CD8-positive, alpha-beta memory T cell (primary cell): ENCODE measurements around the gene UNC5C. TPM values are rescaled to one million over a fixed set of nuclear protein-coding genes. Genes with fewer than 3 reads are reported as not detected.

Source experiments
- CTCF ChIA-PET: fragments of 350-600 bp; sonication (Branson Sonifier 250); formaldehyde crosslinking; loops from one replicate; lab custom pipeline; 2021; ENCODE audit warnings: antibody characterized with exemption; lab: Charles Lee
- POLR2A ChIA-PET: fragments of 350-600 bp; sonication (Branson Sonifier 250); formaldehyde crosslinking; loops from one replicate; lab custom pipeline; 2021; ENCODE audit warnings: antibody characterized with exemption; lab: Charles Lee
- DNase-seq, 5 donors: peaks; one replicate each; pipeline versions ENCODE4 v3.0.0 to v3.0.0-alpha.2; 2020 to 2022; ENCODE audit warnings: mixed read lengths in 1 of 5
- H3K27ac ChIP-seq: one replicate; pipeline ENCODE4 v1.7.0; 2013; ENCODE audit warnings: low read depth, mild to moderate bottlenecking, low read length, moderate library complexity
- H3K27me3 ChIP-seq: 2 replicates; pipeline ENCODE4 v1.7.0; 2013; ENCODE audit warnings: low read length, mild to moderate bottlenecking; ENCODE audit not compliant: insufficient read depth, poor library complexity, severe bottlenecking
- H3K36me3 ChIP-seq: 2 replicates; pipeline ENCODE4 v1.7.0; 2013; ENCODE audit warnings: mild to moderate bottlenecking, low read length, moderate library complexity; ENCODE audit not compliant: insufficient read depth
- H3K4me1 ChIP-seq: 2 replicates; pipeline ENCODE4 v1.7.0; 2013; ENCODE audit warnings: mild to moderate bottlenecking, low read length, moderate library complexity; ENCODE audit not compliant: insufficient read depth
- H3K4me3 ChIP-seq: 2 replicates; pipeline ENCODE4 v1.7.0; 2013; ENCODE audit warnings: mild to moderate bottlenecking, low read length
- H3K9me3 ChIP-seq: 2 replicates; pipeline ENCODE4 v1.7.0; 2013; ENCODE audit warnings: mild to moderate bottlenecking, low read length
- H3K27ac Mint-ChIP-seq, 8 donors: one replicate each; pipeline ENCODE4 v1.8.0; 2020 to 2021; ENCODE audit warnings: mixed read lengths in 8 of 8, mild to moderate bottlenecking in 6 of 8, inconsistent platforms in 3 of 8, moderate library complexity in 3 of 8
- H3K27me3 Mint-ChIP-seq, 2 donors: one replicate each; pipeline ENCODE4 v1.8.0; 2020 to 2021; ENCODE audit warnings: mixed read lengths in 2 of 2, mild to moderate bottlenecking in 1 of 2, moderate library complexity in 1 of 2
- H3K36me3 Mint-ChIP-seq, 3 donors: one replicate each; pipeline ENCODE4 v1.8.0; 2020 to 2021; ENCODE audit warnings: mixed read lengths in 3 of 3, inconsistent platforms in 1 of 3, mild to moderate bottlenecking in 1 of 3
- H3K4me1 Mint-ChIP-seq, 3 donors: one replicate each; pipeline ENCODE4 v1.8.0; 2020 to 2021; ENCODE audit warnings: mixed read lengths in 3 of 3, inconsistent platforms in 1 of 3, mild to moderate bottlenecking in 1 of 3
- H3K4me3 Mint-ChIP-seq, 7 donors: one replicate each; pipeline ENCODE4 v1.8.0; 2020 to 2021; ENCODE audit warnings: mixed read lengths in 7 of 7, mild to moderate bottlenecking in 6 of 7, moderate library complexity in 4 of 7, inconsistent platforms in 2 of 7
- H3K9me3 Mint-ChIP-seq, 5 donors: one replicate each; pipeline ENCODE4 v1.8.0; 2020 to 2022; ENCODE audit warnings: mixed read lengths in 5 of 5, mild to moderate bottlenecking in 3 of 5, moderate library complexity in 2 of 5, inconsistent platforms in 1 of 5
- polyA plus RNA-seq: library from polyadenylated mRNA; unstranded; fragments of 300-500 nt; fragmentation: Illumina TruSeq; gene quantifications from one replicate; pipeline ENCODE4 v1.2.3, GENCODE V29; 2021
- total RNA-seq, 2 experiments: library from RNA; stranded (reverse); gene quantifications; one replicate each; pipeline ENCODE4 v1.2.3, GENCODE V29; 2021

The UNC5C gene
- total and polyA plus RNA-seq, 3 experiments from 2014 or later, result not detected

- H3K4me1 Mint-ChIP-seq, result peaks cover 0 to 15% (median 11%) of the 10 kb centered on the region in 3 donors
- no peaks in the 10 kb centered on the region for H3K36me3 Mint-ChIP-seq
- Histone ChIP-seq H3K4me1 (no peaks in the 10 kb centered on the region), H3K9me3 (no peaks in the 10 kb centered on the region), H3K27ac (no peak overlapping the region), H3K36me3 (no peaks in the 10 kb centered on the region), H3K27me3 (peaks cover 5% of the 10 kb centered on the region), H3K4me3 (no peak overlapping the region)
- H3K4me3 Mint-ChIP-seq, result peak overlapping the region; percentile 12 to 66 (median 35)
- ChIA-PET CTCF (no interaction called here), POLR2A (no interaction called here)
- no peak overlapping the region for H3K27ac Mint-ChIP-seq
- peaks cover 0 to 10% (median 0%) of the 10 kb centered on the region in 5 donors for H3K9me3 Mint-ChIP-seq
- DNase-seq, result no peak
- peaks cover 16 to 46% of the 10 kb centered on the region in 2 donors for H3K27me3 Mint-ChIP-seq
Measured at GRCh38 chr4:95550115-95550987, 1.6 kb upstream of the UNC5C start.

- H3K9me3 ChIP-seq, result no peaks in the 10 kb centered on the region
- no peak for DNase-seq
- Mint-ChIP-seq H3K27me3 (peaks cover 16 to 46% of the 10 kb centered on the region in 2 donors), H3K27ac (no peak overlapping the region), H3K4me1 (peaks cover 0 to 15% (median 11%) of the 10 kb centered on the region in 3 donors), H3K9me3 (peaks cover 0 to 10% (median 0%) of the 10 kb centered on the region in 5 donors), H3K36me3 (no peaks in the 10 kb centered on the region), H3K4me3 (peak overlapping the region; percentile 12 to 66 (median 36))
- no peaks in the 10 kb centered on the region for H3K36me3 ChIP-seq
- H3K4me3 ChIP-seq, result no peak overlapping the region
- no peak overlapping the region for H3K27ac ChIP-seq
- ChIA-PET CTCF (no interaction called here), POLR2A (no interaction called here)
- no peaks in the 10 kb centered on the region for H3K4me1 ChIP-seq
- peaks cover 5% of the 10 kb centered on the region for H3K27me3 ChIP-seq
Measured at GRCh38 chr4:95549246-95550114, 707 bp upstream of the UNC5C start.

DNA sequence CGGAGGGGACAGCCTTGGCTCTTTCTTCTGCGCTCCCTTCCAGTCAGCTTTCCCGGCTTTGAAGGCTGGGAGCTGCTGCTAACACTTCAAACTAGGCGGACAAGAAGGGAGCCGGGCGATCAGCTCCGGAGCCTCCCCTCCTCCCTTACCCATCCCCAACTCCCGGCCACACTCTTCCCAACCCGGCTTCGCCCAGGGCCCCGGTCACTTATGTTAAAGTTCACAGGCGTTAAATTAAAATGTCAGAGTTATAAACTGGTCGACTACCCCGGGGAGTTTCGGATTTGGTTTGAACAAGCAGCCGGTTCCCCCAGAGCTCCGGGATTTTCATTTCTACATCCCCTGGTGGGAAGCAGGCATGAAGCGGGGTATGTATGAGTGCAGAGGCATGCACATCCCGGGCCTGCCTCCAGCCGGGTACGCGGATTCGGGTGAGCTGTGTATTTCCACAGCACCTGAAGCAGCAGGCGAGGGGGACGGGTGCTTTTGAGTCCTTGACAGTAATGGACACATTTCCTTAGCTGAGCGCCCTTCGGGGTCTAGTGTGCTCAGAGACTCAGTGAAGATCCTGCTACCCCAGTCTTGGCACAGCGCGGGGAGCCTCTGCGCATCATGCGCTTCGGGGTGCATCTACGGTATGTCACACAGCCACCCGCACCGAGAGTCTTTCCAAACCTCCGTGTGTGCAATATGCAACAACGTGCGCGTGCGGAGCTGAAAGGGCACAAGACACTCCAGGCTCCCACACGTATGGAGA lies 880 bp downstream of the UNC5C start:
- Histone ChIP-seq H3K27ac (no peak overlapping the region), H3K4me1 (no peaks in the 10 kb centered on the region), H3K9me3 (no peaks in the 10 kb centered on the region), H3K36me3 (no peaks in the 10 kb centered on the region), H3K27me3 (peaks cover 5% of the 10 kb centered on the region), H3K4me3 (no peak overlapping the region)
- H3K27me3 Mint-ChIP-seq, result peaks cover 16 to 46% of the 10 kb centered on the region in 2 donors
- peaks cover 0 to 7% (median 0%) of the 10 kb centered on the region in 5 donors for H3K9me3 Mint-ChIP-seq
- no peak overlapping the region for H3K4me3 Mint-ChIP-seq
- ChIA-PET POLR2A (no interaction called here), CTCF (no interaction called here)
- no peaks in the 10 kb centered on the region for H3K36me3 Mint-ChIP-seq
- no peak for DNase-seq
- H3K4me1 Mint-ChIP-seq, result peaks cover 0 to 15% (median 11%) of the 10 kb centered on the region in 3 donors
- H3K27ac Mint-ChIP-seq, result peak overlapping the region in 1 of 8 donors; percentile 24

GRCh38 chr4:95546866-95547714 lies 1.7 kb downstream of the UNC5C start:
- ChIA-PET CTCF (no interaction called here), POLR2A (no interaction called here)
- no peak for DNase-seq
- Histone ChIP-seq H3K27me3 (peaks cover 5% of the 10 kb centered on the region), H3K27ac (no peak overlapping the region), H3K4me3 (no peak overlapping the region), H3K36me3 (no peaks in the 10 kb centered on the region), H3K4me1 (no peaks in the 10 kb centered on the region), H3K9me3 (no peaks in the 10 kb centered on the region)
- no peak overlapping the region for H3K4me3 Mint-ChIP-seq
- peaks cover 0 to 7% (median 0%) of the 10 kb centered on the region in 5 donors for H3K9me3 Mint-ChIP-seq
- no peaks in the 10 kb centered on the region for H3K36me3 Mint-ChIP-seq
- H3K27me3 Mint-ChIP-seq, result peaks cover 16 to 46% of the 10 kb centered on the region in 2 donors
- H3K4me1 Mint-ChIP-seq, result peaks cover 0 to 15% (median 11%) of the 10 kb centered on the region in 3 donors
- peak overlapping the region in 1 of 8 donors; percentile 24 for H3K27ac Mint-ChIP-seq

DNA sequence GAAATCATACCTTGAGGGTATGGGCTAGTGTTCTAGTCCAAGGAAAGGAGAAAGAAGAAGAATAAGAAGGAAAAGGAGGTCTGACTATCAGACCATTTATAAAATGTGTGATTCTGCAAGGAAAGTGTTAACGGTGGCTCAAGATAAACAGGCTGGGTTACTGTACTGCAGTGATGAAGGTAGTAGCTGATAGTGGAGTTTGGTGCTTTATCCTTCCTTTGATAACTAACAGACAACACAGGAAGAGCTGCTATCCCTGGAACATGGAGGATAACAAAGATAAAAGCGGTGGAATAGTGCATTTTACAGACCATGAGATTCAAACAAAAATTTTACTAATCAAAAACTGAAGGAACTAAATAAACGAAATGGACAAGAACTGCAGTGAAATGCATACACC lies 2.6 kb downstream of the UNC5C start:
- no peaks in the 10 kb centered on the region for H3K4me1 ChIP-seq
- H3K27ac ChIP-seq, result no peak overlapping the region
- Mint-ChIP-seq H3K9me3 (peaks cover 0 to 7% (median 0%) of the 10 kb centered on the region in 5 donors), H3K4me1 (peaks cover 0 to 15% (median 11%) of the 10 kb centered on the region in 3 donors), H3K27me3 (peaks cover 16 to 42% of the 10 kb centered on the region in 2 donors), H3K27ac (no peak overlapping the region), H3K4me3 (no peak overlapping the region), H3K36me3 (no peaks in the 10 kb centered on the region)
- no peak overlapping the region for H3K4me3 ChIP-seq
- ChIA-PET CTCF (no interaction called here), POLR2A (no interaction called here)
- H3K36me3 ChIP-seq, result no peaks in the 10 kb centered on the region
- H3K27me3 ChIP-seq, result peaks cover 5% of the 10 kb centered on the region
- no peaks in the 10 kb centered on the region for H3K9me3 ChIP-seq
- DNase-seq, result no peak

DNA sequence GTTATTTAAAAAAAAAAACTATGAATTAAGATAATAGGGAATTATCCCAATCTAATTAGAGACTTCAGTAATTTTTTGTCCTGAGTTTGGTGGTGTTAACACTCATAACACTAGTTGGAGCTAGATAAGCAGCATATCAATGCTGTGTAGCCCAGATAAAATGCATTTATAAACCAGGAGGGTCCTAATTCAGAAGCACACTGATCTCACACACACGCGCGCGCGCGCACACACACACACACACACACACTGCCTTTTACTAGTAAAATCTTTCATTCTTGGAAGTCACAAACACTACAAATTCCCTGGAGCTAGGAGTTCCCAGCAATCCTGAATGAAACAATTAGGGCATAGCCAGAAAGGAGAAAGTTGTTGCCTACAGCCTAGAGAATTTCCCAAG lies 3.2 kb downstream of the UNC5C start:
- ChIA-PET CTCF (no interaction called here), POLR2A (no interaction called here)
- H3K36me3 ChIP-seq, result no peaks in the 10 kb centered on the region
- H3K27me3 ChIP-seq, result peaks cover 5% of the 10 kb centered on the region
- peaks cover 0 to 13% (median 9%) of the 10 kb centered on the region in 3 donors for H3K4me1 Mint-ChIP-seq
- H3K9me3 ChIP-seq, result no peaks in the 10 kb centered on the region
- no peak for DNase-seq
- no peak overlapping the region for H3K4me3 ChIP-seq
- H3K36me3 Mint-ChIP-seq, result no peaks in the 10 kb centered on the region
- peaks cover 16 to 39% of the 10 kb centered on the region in 2 donors for H3K27me3 Mint-ChIP-seq
- no peak overlapping the region for H3K4me3 Mint-ChIP-seq
- H3K27ac Mint-ChIP-seq, result no peak overlapping the region
- no peak overlapping the region for H3K27ac ChIP-seq
- H3K9me3 Mint-ChIP-seq, result peaks cover 0 to 7% (median 0%) of the 10 kb centered on the region in 5 donors
- no peaks in the 10 kb centered on the region for H3K4me1 ChIP-seq
